GM10266 (cell line): ENCODE data around the gene RNF126.
"Not testable (repeated sequence)": the region's sequence is repeated elsewhere in the genome, so short reads cannot be mapped to it uniquely, and the experiment has no call there.

Experiments
- DNase-seq: peaks from one replicate; pipeline ENCODE4 v3.0.0; 2012; ENCODE audit errors: extremely low spot score
- TF ChIP-seq, protein P1 (sequence below): IDR thresholded peaks from 2 replicates; pipeline ENCODE4 v1.5.1; 2012; ENCODE audit warnings: mild to moderate bottlenecking, low read depth; ENCODE audit not compliant: control insufficient read depth, insufficient read depth; ENCODE audit errors: missing control alignments

Gene RNF126

GRCh38 chr19:676339-677105, 13.5 kb upstream of the RNF126 start, which contains the start of gene FSTL3:
Gene FSTL3, plus strand, starts transcription at chr19:676392. Its CDS starts 32 bp downstream, at chr19:676424.
- TF ChIP-seq, protein P1, sequence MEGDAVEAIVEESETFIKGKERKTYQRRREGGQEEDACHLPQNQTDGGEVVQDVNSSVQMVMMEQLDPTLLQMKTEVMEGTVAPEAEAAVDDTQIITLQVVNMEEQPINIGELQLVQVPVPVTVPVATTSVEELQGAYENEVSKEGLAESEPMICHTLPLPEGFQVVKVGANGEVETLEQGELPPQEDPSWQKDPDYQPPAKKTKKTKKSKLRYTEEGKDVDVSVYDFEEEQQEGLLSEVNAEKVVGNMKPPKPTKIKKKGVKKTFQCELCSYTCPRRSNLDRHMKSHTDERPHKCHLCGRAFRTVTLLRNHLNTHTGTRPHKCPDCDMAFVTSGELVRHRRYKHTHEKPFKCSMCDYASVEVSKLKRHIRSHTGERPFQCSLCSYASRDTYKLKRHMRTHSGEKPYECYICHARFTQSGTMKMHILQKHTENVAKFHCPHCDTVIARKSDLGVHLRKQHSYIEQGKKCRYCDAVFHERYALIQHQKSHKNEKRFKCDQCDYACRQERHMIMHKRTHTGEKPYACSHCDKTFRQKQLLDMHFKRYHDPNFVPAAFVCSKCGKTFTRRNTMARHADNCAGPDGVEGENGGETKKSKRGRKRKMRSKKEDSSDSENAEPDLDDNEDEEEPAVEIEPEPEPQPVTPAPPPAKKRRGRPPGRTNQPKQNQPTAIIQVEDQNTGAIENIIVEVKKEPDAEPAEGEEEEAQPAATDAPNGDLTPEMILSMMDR: no peak
- DNase-seq: no peak

GRCh38 chr19:676007-676338, 13.0 kb upstream of the RNF126 start:
- TF ChIP-seq, protein P1: no peak
- no peak for DNase-seq

- no peak for DNase-seq
Observed at GRCh38 chr19:674282-675151, 11.5 kb upstream of the RNF126 start.

GRCh38 chr19:670609-671075, 7.6 kb upstream of the RNF126 start:
- no peak for DNase-seq
- TF ChIP-seq, protein P1: no peak

More at GRCh38 chr19:674282-675151, 11.5 kb upstream of the RNF126 start:
- TF ChIP-seq, protein P1: no peak

DNA sequence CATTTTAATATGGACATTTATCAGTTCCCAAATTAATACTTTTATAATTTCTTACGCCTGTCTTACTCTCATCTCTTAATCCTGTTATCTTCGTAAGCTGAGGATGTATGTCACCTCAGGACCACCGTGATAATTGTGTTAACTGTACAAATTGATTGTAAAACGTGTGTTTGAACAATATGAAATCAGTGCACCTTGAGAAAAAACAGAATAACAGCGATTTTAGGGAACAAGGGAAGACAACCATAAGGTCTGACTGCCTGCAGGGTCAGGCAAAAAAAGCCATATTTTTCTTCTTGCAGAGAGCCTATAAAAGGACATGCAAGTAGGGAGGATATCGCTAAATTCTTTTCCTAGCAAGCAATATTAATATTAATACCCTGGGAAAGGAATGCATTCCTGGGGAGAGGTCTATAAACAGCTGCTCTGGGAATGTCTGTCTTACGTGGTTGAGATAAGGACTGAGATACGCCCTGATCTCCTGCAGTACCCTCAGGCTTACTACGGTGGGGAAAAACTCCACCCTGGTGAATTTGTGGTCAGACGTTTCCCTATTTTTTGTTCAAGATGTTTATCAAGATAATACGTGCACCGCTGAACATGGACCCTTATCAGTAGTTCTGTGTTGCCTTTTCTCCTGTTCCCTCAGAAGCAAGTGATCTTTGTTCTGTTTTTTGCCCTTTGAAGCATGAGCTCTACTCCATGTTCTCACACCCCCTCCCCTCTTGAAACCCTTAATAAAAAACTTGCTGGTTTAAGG, 5.8 kb upstream of the RNF126 start:
- not testable (repeated sequence) for DNase-seq

DNA sequence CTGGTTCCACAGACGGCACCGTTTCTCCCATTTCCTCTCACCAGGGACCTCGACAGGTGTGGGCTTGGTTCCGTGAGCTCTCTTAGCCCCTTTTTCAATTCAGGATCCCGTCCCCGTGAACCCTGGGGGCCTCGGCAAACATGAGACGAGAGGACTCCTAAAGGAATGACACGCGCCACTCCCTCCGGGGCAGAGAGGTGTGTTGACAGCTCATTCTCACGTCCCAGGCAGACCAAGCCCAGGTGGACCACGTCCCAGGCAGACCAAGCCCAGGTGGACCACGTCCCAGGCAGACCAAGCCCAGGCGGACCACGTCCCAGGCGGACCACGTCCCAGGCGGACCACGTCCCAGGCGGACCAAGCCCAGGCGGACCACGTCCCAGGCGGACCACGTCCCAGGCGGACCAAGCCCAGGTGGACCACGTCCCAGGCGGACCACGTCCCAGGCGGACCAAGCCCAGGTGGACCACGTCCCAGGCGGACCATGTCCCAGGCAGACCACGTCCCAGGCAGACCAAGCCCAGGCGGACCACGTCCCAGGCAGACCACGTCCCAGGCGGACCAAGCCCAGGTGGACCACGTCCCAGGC, 4.1 kb upstream of the RNF126 start:
- DNase-seq: not testable (repeated sequence)

GRCh38 chr19:664913-665443, 2.0 kb upstream of the RNF126 start:
- DNase-seq: peak; percentile 91
- TF ChIP-seq, protein P1: peak; percentile 95
